Stomach (tissue), 9 donors: Measurements from ENCODE around the gene MAB21L1. TPM values are rescaled to one million over a fixed set of nuclear protein-coding genes. Genes with fewer than 3 reads are reported as not detected.

Experiments
- DNase-seq, 2 donors: peaks; one replicate each; pipeline versions ENCODE4 v3.0.0 to v3.0.0-alpha.2; 2013 to 2019
- H3K27ac ChIP-seq, 5 donors: fragments of 200-600 bp in 4 of 5; sonication (generic) in 4 of 5; one replicate each; pipeline ENCODE4 v1.5.1; 2013 to 2019; ENCODE audit warnings: mild to moderate bottlenecking in 1 of 5, moderate library complexity in 1 of 5
- H3K27me3 ChIP-seq, 3 donors: fragments of 200-600 bp; sonication (generic); one replicate each; pipeline ENCODE4 v1.5.1; 2017 to 2019; ENCODE audit warnings: mixed run types in 1 of 3
- H3K36me3 ChIP-seq, 4 donors: fragments of 200-600 bp; sonication (generic); 1 replicate in 3 of 4; 2 replicates in 1 of 4; pipeline ENCODE4 v1.5.1; 2016 to 2019
- H3K4me1 ChIP-seq, 4 donors: fragments of 200-600 bp; sonication (generic); one replicate each; pipeline ENCODE4 v1.5.1; 2016 to 2019
- H3K4me3 ChIP-seq, 4 donors: fragments of 200-600 bp; sonication (generic) in 3 of 4; one replicate each; pipeline ENCODE4 v1.5.1; 2016 to 2019; ENCODE audit warnings: mild to moderate bottlenecking in 1 of 4
- H3K9me3 ChIP-seq, 4 donors: fragments of 200-600 bp; sonication (generic); one replicate each; pipeline ENCODE4 v1.5.1; 2016 to 2019
- CTCF ChIP-seq, 7 experiments: fragments of 450-650 bp in 4 of 7; fragments of 200-600 bp in 3 of 7; sonication (generic) in 3 of 7; IDR thresholded peaks; one replicate each; pipeline ENCODE4 v1.5.1; 2016 to 2019; ENCODE audit warnings: antibody characterized with exemption in 7 of 7, control low read depth in 2 of 7, mild to moderate bottlenecking in 1 of 7
- EP300 ChIP-seq: sonication (generic); formaldehyde crosslinking; IDR thresholded peaks from one replicate; pipeline ENCODE4 v1.6.1; 2017; ENCODE audit warnings: antibody characterized with exemption
- POLR2A ChIP-seq, 4 donors: fragments of 450-650 bp; IDR thresholded peaks; one replicate each; pipeline ENCODE4 v1.6.1; 2016; ENCODE audit warnings: antibody characterized with exemption in 4 of 4, control low read depth in 2 of 4, mild to moderate bottlenecking in 1 of 4, moderate library complexity in 1 of 4
- POLR2AphosphoS5 ChIP-seq, 3 donors: sonication (generic); formaldehyde crosslinking; IDR thresholded peaks; one replicate each; pipeline ENCODE4 v1.6.1; 2016; ENCODE audit warnings: antibody characterized with exemption in 3 of 3
- WGBS, 5 donors: extraction: QIAGEN DNeasy Blood & Tissue Kit in 3 of 5; methylation state at CpG; one replicate each; pipeline versions ENCODE4 v1.1.5 to v1.1.7; 2013 to 2018; 5-methylcytosine and 5-hydroxymethylcytosine counted together
- intact Hi-C: fragments of 100-400 bp; cut with DNase I; formaldehyde crosslinking; loops from one replicate; pipeline ENCODE4 v1.15.1; 2023; ENCODE audit warnings: low total_unique reads
- polyA plus RNA-seq, 3 donors: library from polyadenylated mRNA; stranded (reverse); fragments of 200-250 nt; gene quantifications; one replicate each; pipeline ENCODE4 v1.2.3, GENCODE V29; 2013
- total RNA-seq, 5 donors: library from RNA; depleted of rRNA; stranded (reverse); fragments of >200 nt; gene quantifications; one replicate each; pipeline versions ENCODE4 v1.1.0 to v1.2.3, GENCODE V29; 2014 to 2016
- donor health status: healthy with polysubstance abuse.
- donor health status: Bipolar disorder and iron deficiency.
- donor health status: healthy.

The MAB21L1 gene
- total and polyA plus RNA-seq, 8 donors = 0.30 to 2.0 (median 1.0) TPM; not detected in 3

- 80 to 93% (median 86%) methylated on average over 2 of the region's 2 CpGs for WGBS, 5 donors
- TF ChIP-seq POLR2A (IDR thresholded peaks at IDR 0.05) (no peak), CTCF (IDR thresholded peaks at IDR 0.05) (no peak), EP300 (no peak), POLR2AphosphoS5 (IDR thresholded peaks at IDR 0.05) (no peak)
These were observed 7.9 kb upstream of the MAB21L1 start for GRCh38 chr13:35484384-35484783.

GRCh38 chr13:35483761-35484160 lies 7.3 kb upstream of the MAB21L1 start:
- intact Hi-C loops = no loop called here
- no peak for DNase-seq
- Histone ChIP-seq H3K9me3 (peaks cover 0 to under 1% (median 0%) of the 10 kb centered on the region in 4 donors), H3K4me3 (no peak overlapping the region), H3K36me3 (no peaks in the 10 kb centered on the region), H3K27ac (no peak overlapping the region), H3K4me1 (no peaks in the 10 kb centered on the region), H3K27me3 (peaks cover 0 to 6% (median 5%) of the 10 kb centered on the region in 3 donors)
- WGBS, 5 donors = 88 to 92% (median 91%) methylated on average over 3 of the region's 3 CpGs
- TF ChIP-seq EP300 = no peak
- no peak for TF ChIP-seq POLR2A (IDR thresholded peaks at IDR 0.05)
- no peak for TF ChIP-seq CTCF (IDR thresholded peaks at IDR 0.05)
- TF ChIP-seq POLR2AphosphoS5 (IDR thresholded peaks at IDR 0.05) = no peak

More at GRCh38 chr13:35484384-35484783, 7.9 kb upstream of the MAB21L1 start:
- Histone ChIP-seq H3K9me3 (no peaks in the 10 kb centered on the region), H3K36me3 (no peaks in the 10 kb centered on the region), H3K27me3 (no peaks in the 10 kb centered on the region), H3K27ac (no peak overlapping the region), H3K4me1 (no peaks in the 10 kb centered on the region), H3K4me3 (no peak overlapping the region)
- intact Hi-C loops = no loop called here
- DNase-seq = no peak

- Histone ChIP-seq H3K36me3 (no peaks in the 10 kb centered on the region), H3K4me1 (no peaks in the 10 kb centered on the region), H3K27ac (no peak overlapping the region), H3K9me3 (peaks cover 0 to 6% (median 0%) of the 10 kb centered on the region in 4 donors), H3K4me3 (no peak overlapping the region), H3K27me3 (peaks cover 0 to 16% (median 13%) of the 10 kb centered on the region in 3 donors)
- TF ChIP-seq POLR2A (IDR thresholded peaks at IDR 0.05) (no peak), POLR2AphosphoS5 (IDR thresholded peaks at IDR 0.05) (no peak), CTCF (IDR thresholded peaks at IDR 0.05) (no peak), EP300 (no peak)
- 80 to 92% (median 86%) methylated on average over 1 of the region's 1 CpG for WGBS, 5 donors
- intact Hi-C loops = no loop called here
- DNase-seq = no peak
These were observed 6.0 kb upstream of the MAB21L1 start for GRCh38 chr13:35482527-35482926.

GRCh38 chr13:35481777-35482176 lies 5.3 kb upstream of the MAB21L1 start:
- Histone ChIP-seq H3K27me3 (peaks cover 0 to 24% (median 13%) of the 10 kb centered on the region in 3 donors), H3K36me3 (no peaks in the 10 kb centered on the region), H3K9me3 (peaks cover 0 to 6% (median 0%) of the 10 kb centered on the region in 4 donors), H3K4me3 (no peak overlapping the region), H3K4me1 (no peaks in the 10 kb centered on the region), H3K27ac (no peak overlapping the region)
- 85 to 93% (median 89%) methylated on average over 2 of the region's 2 CpGs for WGBS, 5 donors
- no peak for DNase-seq
- no peak for TF ChIP-seq POLR2AphosphoS5 (IDR thresholded peaks at IDR 0.05)
- no peak for TF ChIP-seq POLR2A (IDR thresholded peaks at IDR 0.05)
- no peak for TF ChIP-seq CTCF (IDR thresholded peaks at IDR 0.05)
- no peak for TF ChIP-seq EP300
- intact Hi-C loops = no loop called here
